ENCODE results near the gene RHEB.

The RHEB gene

GRCh38 chr7:151437866-151438516 lies 81.7 kb downstream of the RHEB start:
- H3K4me3 ChIP-seq (ENCODE audit: low read length): no peak overlapping the region
- no peak for DNase-seq (ENCODE audit: low read depth, low spot score)

- no peak for DNase-seq (ENCODE audit: low read depth, low spot score)
- no peak overlapping the region for H3K4me3 ChIP-seq (ENCODE audit: low read length)
Measured at GRCh38 chr7:151437159-151437553, 82.5 kb downstream of the RHEB start.

- no peak for DNase-seq (ENCODE audit: low read depth, low spot score)
- no peak overlapping the region for H3K4me3 ChIP-seq (ENCODE audit: low read length)
Measured at GRCh38 chr7:151436446-151437158, 83.1 kb downstream of the RHEB start.

GRCh38 chr7:151435971-151436370 lies 83.7 kb downstream of the RHEB start:
- H3K4me3 ChIP-seq (ENCODE audit: low read length): no peak overlapping the region
- no peak for DNase-seq (ENCODE audit: low read depth, low spot score)

GRCh38 chr7:151435103-151435916 lies 84.4 kb downstream of the RHEB start:
- no peak for DNase-seq (ENCODE audit: low read depth, low spot score)

GRCh38 chr7:151434549-151434948 lies 85.1 kb downstream of the RHEB start:
- no peak overlapping the region for H3K4me3 ChIP-seq (ENCODE audit: low read length)

More at GRCh38 chr7:151435103-151435916, 84.4 kb downstream of the RHEB start:
- no peak overlapping the region for H3K4me3 ChIP-seq (ENCODE audit: low read length)

GRCh38 chr7:151433721-151434400 lies 85.8 kb downstream of the RHEB start:
- H3K4me3 ChIP-seq (ENCODE audit: low read length): no peak overlapping the region
- no peak for DNase-seq (ENCODE audit: low read depth, low spot score)

More at GRCh38 chr7:151434549-151434948, 85.1 kb downstream of the RHEB start:
- DNase-seq (ENCODE audit: low read depth, low spot score): no peak

- no peak overlapping the region for H3K4me3 ChIP-seq (ENCODE audit: low read length)
- peak; percentile 55 for DNase-seq (ENCODE audit: low read depth, low spot score)
Measured at GRCh38 chr7:151432658-151433521, 86.8 kb downstream of the RHEB start.

- no peak for DNase-seq (ENCODE audit: low read depth, low spot score)
- H3K4me3 ChIP-seq (ENCODE audit: low read length): no peak overlapping the region
Measured at GRCh38 chr7:151431768-151432311, 87.9 kb downstream of the RHEB start.

GRCh38 chr7:151431281-151431767 lies 88.4 kb downstream of the RHEB start:
- no peak overlapping the region for H3K4me3 ChIP-seq (ENCODE audit: low read length)
- no peak for DNase-seq (ENCODE audit: low read depth, low spot score)

GRCh38 chr7:151430391-151431205 lies 89.1 kb downstream of the RHEB start:
- H3K4me3 ChIP-seq (ENCODE audit: low read length): no peak overlapping the region
- no peak for DNase-seq (ENCODE audit: low read depth, low spot score)

- peak overlapping the region; percentile 16 for H3K4me3 ChIP-seq (ENCODE audit: low read length)
- DNase-seq (ENCODE audit: low read depth, low spot score): peak; percentile 98
Measured at GRCh38 chr7:151429560-151430331, 89.9 kb downstream of the RHEB start.

GRCh38 chr7:151429237-151429559 lies 90.5 kb downstream of the RHEB start:
- DNase-seq (ENCODE audit: low read depth, low spot score): no peak

GRCh38 chr7:151428378-151429236 lies 91.1 kb downstream of the RHEB start:
- no peak for DNase-seq (ENCODE audit: low read depth, low spot score)
- no peak overlapping the region for H3K4me3 ChIP-seq (ENCODE audit: low read length)

More at GRCh38 chr7:151429237-151429559, 90.5 kb downstream of the RHEB start:
- H3K4me3 ChIP-seq (ENCODE audit: low read length): peak overlapping the region; percentile 16

- no peak overlapping the region for H3K4me3 ChIP-seq (ENCODE audit: low read length)
- peak; percentile 63 for DNase-seq (ENCODE audit: low read depth, low spot score)
Measured at GRCh38 chr7:151427705-151428377, 91.9 kb downstream of the RHEB start.
